Natural killer cell (primary cell): Measurements from ENCODE around the gene MAP1LC3B2. TPM values are rescaled to one million over a fixed set of nuclear protein-coding genes. Genes with fewer than 3 reads are reported as not detected.

Experiments used
- ATAC-seq, 3 donors: fragments of 150-1000 bp in 2 of 3; fragments of 200-7000 bp in 1 of 3; cut with Tn5 transposase; 1 replicate in 1 of 3; 2 replicates in 2 of 3; pipeline ENCODE4 v1.10.0; 2021; ENCODE audit warnings: mild to moderate bottlenecking in 2 of 3, moderate library complexity in 2 of 3
- DNase-seq, 2 donors: peaks; one replicate each; pipeline versions ENCODE4 v3.0.0 to v3.0.0-alpha.2; 2013 to 2021; ENCODE audit warnings: mixed read lengths in 1 of 2
- H3K27ac ChIP-seq: one replicate; pipeline ENCODE4 v1.5.1; 2013; ENCODE audit warnings: mild to moderate bottlenecking, low read length
- H3K27me3 ChIP-seq: one replicate; pipeline ENCODE4 v1.6.1; 2013; ENCODE audit warnings: low read length; ENCODE audit not compliant: control insufficient read depth, insufficient read depth
- H3K36me3 ChIP-seq: one replicate; pipeline ENCODE4 v1.6.1; 2013; ENCODE audit warnings: low read length; ENCODE audit not compliant: control insufficient read depth, insufficient read depth
- H3K4me1 ChIP-seq: one replicate; pipeline ENCODE4 v1.6.1; 2013; ENCODE audit warnings: low read length; ENCODE audit not compliant: control insufficient read depth, insufficient read depth
- H3K4me3 ChIP-seq: one replicate; pipeline ENCODE4 v1.5.1; 2013; ENCODE audit warnings: low read length
- H3K9me3 ChIP-seq: one replicate; pipeline ENCODE4 v1.6.1; 2013; ENCODE audit warnings: low read length; ENCODE audit not compliant: control insufficient read depth, insufficient read depth
- H3K27ac Mint-ChIP-seq, 2 donors: one replicate each; pipeline ENCODE4 v1.8.0; 2022; ENCODE audit warnings: mild to moderate bottlenecking in 2 of 2, mixed read lengths in 2 of 2, moderate library complexity in 1 of 2
- H3K27me3 Mint-ChIP-seq, 2 donors: one replicate each; pipeline ENCODE4 v1.8.0; 2022; ENCODE audit warnings: low read depth in 2 of 2, mixed read lengths in 2 of 2
- H3K36me3 Mint-ChIP-seq: one replicate; pipeline ENCODE4 v1.8.0; 2022; ENCODE audit warnings: mixed read lengths
- H3K4me1 Mint-ChIP-seq, 2 donors: one replicate each; pipeline ENCODE4 v1.8.0; 2022; ENCODE audit warnings: mixed read lengths in 2 of 2
- H3K4me3 Mint-ChIP-seq: one replicate; pipeline ENCODE4 v1.8.0; 2022; ENCODE audit warnings: mild to moderate bottlenecking, moderate library complexity, mixed read lengths
- H3K9me3 Mint-ChIP-seq, 2 donors: one replicate each; pipeline ENCODE4 v1.8.0; 2022; ENCODE audit warnings: mixed read lengths in 2 of 2
- CTCF ChIP-seq: fragments of 200-600 bp; IDR thresholded peaks from one replicate; pipeline ENCODE4 v1.8.0; 2022; ENCODE audit warnings: antibody characterized with exemption
- WGBS: methylation state at CpG from one replicate; pipeline ENCODE4 v1.1.7; 2013; ENCODE audit warnings: missing lambda C conversion rate; ENCODE audit not compliant: insufficient coverage; 5-methylcytosine and 5-hydroxymethylcytosine counted together
- intact Hi-C: fragments of 100-400 bp; cut with micrococcal nuclease; formaldehyde crosslinking; loops from one replicate; pipeline ENCODE4 v1.14.2; 2022
- total RNA-seq, 4 donors: library from RNA; stranded (reverse); fragments of 120-200 nt in 1 of 4; gene quantifications; one replicate each; pipeline versions ENCODE4 v1.2.3 to v1.2.4, GENCODE V29; 2013 to 2022

Gene MAP1LC3B2
- total RNA-seq, 3 donors from 2014 or later (not counting 1 experiment from before 2014, with no cell fraction given): 1.5 to 3.7 (median 3.3) TPM

- no peaks in the 10 kb centered on the region for H3K9me3 Mint-ChIP-seq
- intact Hi-C loops: no loop called here
- no peak for TF ChIP-seq CTCF
- no peak overlapping the region for H3K27ac Mint-ChIP-seq
- no peak for ATAC-seq
- H3K4me1 Mint-ChIP-seq: peaks cover 5 to 7% of the 10 kb centered on the region in 2 donors
- H3K27me3 ChIP-seq: no peaks in the 10 kb centered on the region
- H3K27ac ChIP-seq: no peak overlapping the region
- no peaks in the 10 kb centered on the region for H3K36me3 Mint-ChIP-seq
- H3K9me3 ChIP-seq: no peaks in the 10 kb centered on the region
- 90% methylated on average over 5 of the region's 6 CpGs for WGBS
- DNase-seq: no peak
- no peak overlapping the region for H3K4me3 Mint-ChIP-seq
- no peak overlapping the region for H3K4me3 ChIP-seq
- no peaks in the 10 kb centered on the region for H3K36me3 ChIP-seq
- peaks cover 17 to 22% of the 10 kb centered on the region in 2 donors for H3K27me3 Mint-ChIP-seq
- peaks cover 7% of the 10 kb centered on the region for H3K4me1 ChIP-seq
These were observed 14.0 kb upstream of the MAP1LC3B2 start for GRCh38 chr12:116545144-116545543.

GRCh38 chr12:116545936-116546335 lies 13.2 kb upstream of the MAP1LC3B2 start:
- Mint-ChIP-seq H3K27ac (no peak overlapping the region), H3K4me3 (no peak overlapping the region), H3K27me3 (peaks cover 17 to 19% of the 10 kb centered on the region in 2 donors), H3K4me1 (peaks cover 5 to 7% of the 10 kb centered on the region in 2 donors), H3K36me3 (no peaks in the 10 kb centered on the region), H3K9me3 (no peaks in the 10 kb centered on the region)
- ATAC-seq: no peak
- Histone ChIP-seq H3K27me3 (no peaks in the 10 kb centered on the region), H3K36me3 (no peaks in the 10 kb centered on the region), H3K4me1 (peaks cover 5% of the 10 kb centered on the region), H3K9me3 (no peaks in the 10 kb centered on the region), H3K4me3 (no peak overlapping the region), H3K27ac (no peak overlapping the region)
- no peak for DNase-seq
- TF ChIP-seq CTCF: no peak
- intact Hi-C loops: no loop called here
- 92% methylated on average over 5 of the region's 6 CpGs for WGBS

GRCh38 chr12:116547955-116548501 lies 11.2 kb upstream of the MAP1LC3B2 start:
- Mint-ChIP-seq H3K27ac (no peak overlapping the region), H3K9me3 (no peaks in the 10 kb centered on the region), H3K4me3 (no peak overlapping the region), H3K27me3 (peaks cover 15 to 19% of the 10 kb centered on the region in 2 donors), H3K4me1 (peaks cover 5 to 7% of the 10 kb centered on the region in 2 donors), H3K36me3 (no peaks in the 10 kb centered on the region)
- no peaks in the 10 kb centered on the region for H3K27me3 ChIP-seq
- DNase-seq (no peak), ATAC-seq (peak; percentile 18 to 73 (median 72))
- peaks cover 9% of the 10 kb centered on the region for H3K4me1 ChIP-seq
- no peak overlapping the region for H3K4me3 ChIP-seq
- no peak for TF ChIP-seq CTCF
- H3K27ac ChIP-seq: no peak overlapping the region
- H3K9me3 ChIP-seq: no peaks in the 10 kb centered on the region
- intact Hi-C loops: no loop called here
- H3K36me3 ChIP-seq: no peaks in the 10 kb centered on the region
- 11% methylated on average over 9 of the region's 10 CpGs for WGBS

GRCh38 chr12:116549993-116550392 lies 9.2 kb upstream of the MAP1LC3B2 start:
- H3K27ac ChIP-seq: no peak overlapping the region
- Mint-ChIP-seq H3K27me3 (peaks cover 18 to 19% of the 10 kb centered on the region in 2 donors), H3K4me1 (peaks cover 5 to 7% of the 10 kb centered on the region in 2 donors), H3K4me3 (no peak overlapping the region), H3K27ac (no peak overlapping the region), H3K9me3 (no peaks in the 10 kb centered on the region), H3K36me3 (no peaks in the 10 kb centered on the region)
- DNase-seq (no peak), ATAC-seq (no peak)
- TF ChIP-seq CTCF: no peak
- intact Hi-C loops: no loop called here
- no peaks in the 10 kb centered on the region for H3K27me3 ChIP-seq
- H3K36me3 ChIP-seq: no peaks in the 10 kb centered on the region
- WGBS: 87% methylated on average over 9 of the region's 10 CpGs
- no peaks in the 10 kb centered on the region for H3K9me3 ChIP-seq
- H3K4me3 ChIP-seq: no peak overlapping the region
- H3K4me1 ChIP-seq: peaks cover 9% of the 10 kb centered on the region
